Esophagus muscularis mucosa (tissue), 3 donors: ENCODE data around the gene TBX18.

ENCODE experiments used
- POLR2A ChIP-seq: fragments of 450-650 bp; IDR thresholded peaks from one replicate; pipeline ENCODE4 v1.6.1; 2017; ENCODE audit warnings: antibody characterized with exemption, moderate library complexity, mild to moderate bottlenecking, low read depth
- TF ChIP-seq, protein P1 (sequence below), 3 experiments: fragments of 200-600 bp in 2 of 3; fragments of 450-650 bp in 1 of 3; sonication (generic) in 2 of 3; IDR thresholded peaks; one replicate each; pipeline ENCODE4 v1.5.1; 2017 to 2019; ENCODE audit warnings: antibody characterized with exemption in 3 of 3, mild to moderate bottlenecking in 2 of 3, moderate library complexity in 1 of 3

DNA sequence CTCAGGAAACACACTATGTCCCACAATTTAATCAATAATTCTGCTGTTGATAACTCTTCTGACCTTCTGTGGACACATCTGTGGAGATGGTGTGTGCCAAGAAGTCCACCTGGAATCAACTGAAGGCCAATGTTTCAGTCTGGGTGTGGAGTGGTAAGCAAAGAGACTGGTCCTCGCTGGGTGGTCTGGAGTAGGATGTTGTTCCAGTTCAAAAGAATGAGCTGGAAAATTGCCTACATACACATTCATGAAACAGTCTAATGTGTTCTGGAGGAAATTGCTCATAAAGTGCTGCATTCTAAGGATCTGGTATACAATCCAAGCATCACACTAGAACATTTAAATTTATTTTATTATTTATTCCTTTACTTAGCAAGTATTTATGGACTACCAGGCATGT lies 33.9 kb upstream of the TBX18 start:
- TF ChIP-seq, protein P1, sequence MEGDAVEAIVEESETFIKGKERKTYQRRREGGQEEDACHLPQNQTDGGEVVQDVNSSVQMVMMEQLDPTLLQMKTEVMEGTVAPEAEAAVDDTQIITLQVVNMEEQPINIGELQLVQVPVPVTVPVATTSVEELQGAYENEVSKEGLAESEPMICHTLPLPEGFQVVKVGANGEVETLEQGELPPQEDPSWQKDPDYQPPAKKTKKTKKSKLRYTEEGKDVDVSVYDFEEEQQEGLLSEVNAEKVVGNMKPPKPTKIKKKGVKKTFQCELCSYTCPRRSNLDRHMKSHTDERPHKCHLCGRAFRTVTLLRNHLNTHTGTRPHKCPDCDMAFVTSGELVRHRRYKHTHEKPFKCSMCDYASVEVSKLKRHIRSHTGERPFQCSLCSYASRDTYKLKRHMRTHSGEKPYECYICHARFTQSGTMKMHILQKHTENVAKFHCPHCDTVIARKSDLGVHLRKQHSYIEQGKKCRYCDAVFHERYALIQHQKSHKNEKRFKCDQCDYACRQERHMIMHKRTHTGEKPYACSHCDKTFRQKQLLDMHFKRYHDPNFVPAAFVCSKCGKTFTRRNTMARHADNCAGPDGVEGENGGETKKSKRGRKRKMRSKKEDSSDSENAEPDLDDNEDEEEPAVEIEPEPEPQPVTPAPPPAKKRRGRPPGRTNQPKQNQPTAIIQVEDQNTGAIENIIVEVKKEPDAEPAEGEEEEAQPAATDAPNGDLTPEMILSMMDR (IDR thresholded peaks at IDR 0.05): no peak
- TF ChIP-seq POLR2A: no peak
